Endodermal cell (in vitro differentiated cells): ENCODE results near the gene ENPP7. TPM values are rescaled to one million over a fixed set of nuclear protein-coding genes. Genes with fewer than 3 reads are reported as not detected.

Experiments used
- DNase-seq: peaks from one replicate; pipeline ENCODE4 v3.0.0-alpha.2; 2017
- H3K27ac ChIP-seq: 2 replicates; pipeline ENCODE4 v1.5.1; 2013; ENCODE audit warnings: mild to moderate bottlenecking, low read depth, low read length, moderate library complexity
- H3K27me3 ChIP-seq: 2 replicates; pipeline ENCODE4 v1.6.1; 2013; ENCODE audit warnings: mild to moderate bottlenecking, low read length, moderate library complexity; ENCODE audit not compliant: insufficient read depth, control insufficient read depth, poor library complexity, severe bottlenecking
- H3K36me3 ChIP-seq: 2 replicates; pipeline ENCODE4 v1.7.0; 2013; ENCODE audit warnings: mild to moderate bottlenecking, low read length, moderate library complexity; ENCODE audit not compliant: control insufficient read depth, insufficient read depth
- H3K4me1 ChIP-seq: one replicate; pipeline ENCODE4 v1.7.0; 2013; ENCODE audit warnings: low read length; ENCODE audit not compliant: control insufficient read depth, insufficient read depth
- H3K4me3 ChIP-seq: 2 replicates; pipeline ENCODE4 v1.5.1; 2013; ENCODE audit warnings: mild to moderate bottlenecking, low read length, moderate library complexity
- H3K9ac ChIP-seq: 2 replicates; pipeline ENCODE4 v1.6.1; 2013; ENCODE audit warnings: mild to moderate bottlenecking, low read length, moderate library complexity; ENCODE audit not compliant: poor library complexity, severe bottlenecking; ENCODE audit errors: extremely low read depth
- H3K9me3 ChIP-seq: 2 replicates; pipeline ENCODE4 v1.6.1; 2013; ENCODE audit warnings: mild to moderate bottlenecking, low read length, moderate library complexity; ENCODE audit not compliant: control insufficient read depth
- H3K27ac Mint-ChIP-seq: 2 replicates; pipeline ENCODE4 v1.8.0; 2020; ENCODE audit warnings: mixed read lengths
- H3K27me3 Mint-ChIP-seq: 2 replicates; pipeline ENCODE4 v1.8.0; 2021; ENCODE audit warnings: mild to moderate bottlenecking, mixed read lengths; ENCODE audit not compliant: insufficient read depth
- H3K36me3 Mint-ChIP-seq: 2 replicates; pipeline ENCODE4 v1.8.0; 2020; ENCODE audit warnings: low read depth, mixed read lengths
- H3K4me1 Mint-ChIP-seq: 2 replicates; pipeline ENCODE4 v1.8.0; 2020; ENCODE audit warnings: mixed read lengths
- H3K4me3 Mint-ChIP-seq: 2 replicates; pipeline ENCODE4 v1.8.0; 2020; ENCODE audit warnings: mild to moderate bottlenecking, moderate library complexity, mixed read lengths
- H3K9me3 Mint-ChIP-seq: 2 replicates; pipeline ENCODE4 v1.8.0; 2020; ENCODE audit warnings: mild to moderate bottlenecking, mixed read lengths
- CTCF ChIP-seq: fragments of 200-600 bp; sonication (generic); conservative IDR thresholded peaks from 2 replicates; pipeline ENCODE4 v1.5.0; 2021; ENCODE audit warnings: antibody characterized with exemption, mild to moderate bottlenecking
- WGBS, 2 experiments: methylation state at CpG; one replicate each; pipeline versions ENCODE4 v1.1.5 to v1.1.7; 2013; ENCODE audit warnings: missing lambda C conversion rate in 2 of 2, mixed read lengths in 1 of 2; ENCODE audit not compliant: insufficient coverage in 1 of 2, insufficient read length in 1 of 2; 5-methylcytosine and 5-hydroxymethylcytosine counted together
- total RNA-seq, 2 donors: library from RNA; stranded (reverse); fragmentation: NEBNext Ultra II Directional in 1 of 2; extraction: Animal tissue kit (Norgen Biotek cat#: 25700) in 1 of 2; gene quantifications; 2 replicates in 1 of 2; 3 replicates in 1 of 2; pipeline ENCODE4 v1.2.1, GENCODE V29; 2021

Gene ENPP7
- total RNA-seq, 2 donors from 2014 or later: not detected

- Histone ChIP-seq H3K9ac (no peak overlapping the region), H3K36me3 (peaks cover 20% of the 10 kb centered on the region), H3K27ac (no peak overlapping the region), H3K27me3 (peaks cover 69% of the 10 kb centered on the region), H3K4me1 (peaks cover 2% of the 10 kb centered on the region), H3K4me3 (no peak overlapping the region), H3K9me3 (no peaks in the 10 kb centered on the region)
- Mint-ChIP-seq H3K9me3 (no peaks in the 10 kb centered on the region), H3K27ac (no peak overlapping the region), H3K4me1 (peaks cover 9% of the 10 kb centered on the region), H3K4me3 (no peak overlapping the region), H3K36me3 (peaks cover 14% of the 10 kb centered on the region), H3K27me3 (peaks cover 60% of the 10 kb centered on the region)
- no peak for TF ChIP-seq CTCF
- no peak for DNase-seq
- WGBS, 2 experiments: 70 to 72% methylated on average over 3 to 5 of the region's 5 CpGs
These were observed 57.7 kb downstream of the ENPP7 start for GRCh38 chr17:79788455-79788854.

- Histone ChIP-seq H3K27ac (no peak overlapping the region), H3K9me3 (no peaks in the 10 kb centered on the region), H3K4me3 (peak overlapping the region; percentile 65), H3K9ac (no peak overlapping the region), H3K4me1 (peaks cover 5% of the 10 kb centered on the region), H3K27me3 (peaks cover 77% of the 10 kb centered on the region), H3K36me3 (peaks cover 14% of the 10 kb centered on the region)
- Mint-ChIP-seq H3K27ac (no peak overlapping the region), H3K36me3 (peaks cover 8% of the 10 kb centered on the region), H3K27me3 (peaks cover 67% of the 10 kb centered on the region), H3K4me3 (peak overlapping the region; percentile 47), H3K9me3 (no peaks in the 10 kb centered on the region), H3K4me1 (peaks cover 11% of the 10 kb centered on the region)
- peak; percentile 97 for DNase-seq
- TF ChIP-seq CTCF: no peak
- WGBS, 2 experiments: 6 to 10% methylated on average over 21 to 52 of the region's 52 CpGs
These were observed 58.5 kb downstream of the ENPP7 start for GRCh38 chr17:79788989-79789942.

GRCh38 chr17:79789943-79790804 lies 59.4 kb downstream of the ENPP7 start:
- 14 to 16% methylated on average over 46 to 74 of the region's 74 CpGs for WGBS, 2 experiments
- peaks cover 13% of the 10 kb centered on the region for H3K36me3 ChIP-seq
- Mint-ChIP-seq H3K4me3 (no peak overlapping the region), H3K36me3 (peaks cover 3% of the 10 kb centered on the region), H3K27ac (no peak overlapping the region), H3K9me3 (no peaks in the 10 kb centered on the region), H3K4me1 (peaks cover 11% of the 10 kb centered on the region), H3K27me3 (peaks cover 76% of the 10 kb centered on the region)
- peaks cover 5% of the 10 kb centered on the region for H3K4me1 ChIP-seq
- H3K27me3 ChIP-seq: peaks cover 86% of the 10 kb centered on the region
- H3K27ac ChIP-seq: no peak overlapping the region
- peak; percentile 91 for TF ChIP-seq CTCF
- H3K4me3 ChIP-seq: peak overlapping the region; percentile 65
- no peak overlapping the region for H3K9ac ChIP-seq
- H3K9me3 ChIP-seq: no peaks in the 10 kb centered on the region
- DNase-seq: peak; percentile 91
